Suppressor macrophage (primary cell): Measurements from ENCODE around the gene PMM1.

Experiments used
- DNase-seq, 4 experiments: peaks; one replicate each; pipeline ENCODE4 v3.0.0-alpha.2; 2020 to 2022

PMM1 gene

DNA sequence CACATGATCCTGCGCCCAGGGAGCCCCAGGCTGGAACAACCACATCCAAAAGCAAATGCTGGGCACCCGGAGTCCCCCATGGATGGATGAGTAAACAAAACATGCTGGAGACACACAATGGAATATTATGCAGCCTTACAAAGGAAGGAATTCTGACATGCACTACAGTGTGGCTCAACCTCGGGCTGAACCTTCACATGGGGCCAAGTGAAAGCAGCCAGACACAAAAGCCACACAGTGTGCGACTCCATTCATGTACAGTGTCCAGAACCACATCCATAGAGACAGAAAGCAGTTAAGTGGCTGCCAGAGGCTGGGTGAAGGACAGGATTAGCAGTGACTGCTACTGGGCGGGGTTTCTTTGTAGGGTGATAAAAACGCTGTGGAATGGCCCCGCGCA is 55.4 kb downstream of the PMM1 start:
- DNase-seq, result no peak

DNA sequence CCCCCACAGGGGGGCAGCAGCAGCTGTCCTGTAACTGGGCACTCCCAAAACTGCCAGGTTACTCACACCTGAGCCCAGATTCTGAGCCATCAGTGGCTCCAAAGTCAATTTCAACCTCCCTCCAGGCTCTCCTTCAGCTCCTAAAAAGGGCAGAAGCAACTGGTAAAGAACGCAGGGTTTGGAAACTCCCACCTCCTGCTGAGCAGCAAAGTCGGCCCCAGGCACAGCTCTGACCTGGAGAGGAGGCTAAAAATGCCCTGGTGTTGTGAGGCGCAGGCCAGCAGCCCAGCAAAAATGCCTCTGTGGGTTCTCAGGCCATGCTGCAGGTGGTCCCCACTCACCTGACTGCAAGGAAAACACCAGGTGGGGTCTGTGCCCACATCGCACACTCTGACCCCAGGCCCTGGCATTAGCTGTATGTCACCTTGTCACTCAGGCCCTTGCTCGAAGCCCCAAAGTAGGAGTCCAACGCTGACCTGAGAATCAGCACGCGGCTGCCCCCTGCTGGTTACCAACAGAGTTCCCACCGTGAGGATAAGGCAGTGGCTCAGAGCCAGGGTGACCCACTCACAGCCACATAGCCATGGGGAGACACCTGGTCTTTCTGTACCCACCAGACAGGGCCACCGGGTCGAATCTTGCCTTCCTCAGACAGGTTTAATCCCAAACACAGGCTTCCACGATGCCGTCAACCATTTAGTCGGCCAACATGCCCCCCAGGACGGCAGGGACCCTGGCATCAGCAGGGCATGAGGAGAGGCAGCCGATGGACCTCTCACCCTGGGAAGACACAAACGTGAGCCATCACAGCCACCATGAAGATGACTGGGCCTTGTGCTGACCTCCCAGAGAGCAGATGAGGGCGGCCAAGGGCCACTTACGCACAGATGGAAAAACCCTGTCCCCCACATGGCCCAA is 56.5 kb downstream of the PMM1 start:
- peak; percentile 75 to 88 (median 81) for DNase-seq

DNA sequence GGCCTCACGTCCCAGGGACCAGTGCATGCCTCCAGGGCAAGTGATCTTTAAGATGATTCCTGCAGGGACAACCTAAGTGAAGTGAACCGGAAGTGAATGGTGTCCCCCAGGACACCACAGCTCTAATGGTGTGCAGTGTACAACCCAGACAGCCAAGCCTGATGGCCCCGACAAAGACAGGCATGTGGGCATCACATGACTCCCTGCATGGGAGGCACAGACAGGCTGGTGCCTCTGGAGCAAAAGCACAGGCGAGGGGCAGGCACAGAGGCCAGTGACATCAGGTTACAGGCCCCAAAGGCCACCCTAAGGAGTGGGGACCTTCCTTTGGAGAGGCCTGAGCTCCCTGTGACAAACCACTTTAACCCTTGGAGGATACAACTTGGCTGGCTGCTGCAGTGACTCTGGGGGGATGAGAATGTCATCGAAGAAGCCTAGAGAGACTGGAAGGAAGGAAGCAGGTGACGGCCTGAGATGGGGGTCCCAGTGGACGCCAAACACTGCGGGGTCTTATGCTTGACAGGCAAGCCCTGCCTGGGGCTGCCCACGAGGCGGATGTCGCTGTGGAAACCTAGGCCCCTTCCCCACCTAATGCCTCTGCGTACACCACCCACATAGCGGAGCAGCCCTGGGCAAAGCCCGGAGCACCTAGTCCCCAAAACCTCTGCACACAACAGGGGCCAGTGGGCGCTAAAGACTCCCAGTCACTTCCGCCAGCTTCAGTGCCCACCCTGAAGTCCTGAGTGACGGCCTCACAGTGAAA is 57.7 kb downstream of the PMM1 start:
- DNase-seq, result no peak

DNA sequence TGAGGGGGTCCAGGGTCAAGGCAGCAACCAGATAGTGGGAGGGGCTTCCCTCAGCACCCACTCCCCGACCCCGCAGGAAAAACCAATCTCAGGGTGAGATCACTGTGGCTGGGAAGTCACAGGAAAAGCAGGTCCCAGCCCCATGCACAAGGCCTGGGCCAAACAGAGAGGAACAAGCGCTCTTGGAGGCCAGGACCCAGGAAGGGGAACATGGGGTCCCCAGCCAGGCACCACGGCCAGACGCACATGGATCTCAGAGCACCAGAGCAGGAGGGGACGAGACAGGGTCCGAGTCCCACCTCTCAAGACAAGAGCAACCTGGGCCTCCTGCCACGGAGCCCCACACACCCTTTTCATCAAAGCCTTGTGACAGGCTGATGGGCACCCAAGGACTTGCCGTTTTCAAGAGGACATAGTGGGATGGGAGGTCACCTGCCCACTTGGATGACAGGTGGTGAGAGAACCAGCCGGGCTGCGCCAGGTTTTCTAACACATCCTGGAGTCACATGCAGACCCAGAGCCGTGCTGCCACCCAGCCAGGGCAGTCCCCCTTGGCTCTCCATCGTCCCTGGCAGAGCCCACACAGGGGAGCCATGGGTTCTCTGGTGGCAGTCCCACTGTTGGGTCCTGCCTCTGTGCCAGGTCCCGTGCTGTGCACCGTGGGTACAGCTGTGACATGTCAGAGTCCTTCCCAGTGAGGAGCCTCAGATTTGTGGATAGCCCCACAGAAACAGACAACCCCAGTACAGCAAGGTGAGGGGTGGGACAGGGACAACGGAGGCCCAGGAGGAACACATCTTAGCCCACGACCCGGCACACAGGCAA is 58.5 kb downstream of the PMM1 start:
- no peak for DNase-seq

DNA sequence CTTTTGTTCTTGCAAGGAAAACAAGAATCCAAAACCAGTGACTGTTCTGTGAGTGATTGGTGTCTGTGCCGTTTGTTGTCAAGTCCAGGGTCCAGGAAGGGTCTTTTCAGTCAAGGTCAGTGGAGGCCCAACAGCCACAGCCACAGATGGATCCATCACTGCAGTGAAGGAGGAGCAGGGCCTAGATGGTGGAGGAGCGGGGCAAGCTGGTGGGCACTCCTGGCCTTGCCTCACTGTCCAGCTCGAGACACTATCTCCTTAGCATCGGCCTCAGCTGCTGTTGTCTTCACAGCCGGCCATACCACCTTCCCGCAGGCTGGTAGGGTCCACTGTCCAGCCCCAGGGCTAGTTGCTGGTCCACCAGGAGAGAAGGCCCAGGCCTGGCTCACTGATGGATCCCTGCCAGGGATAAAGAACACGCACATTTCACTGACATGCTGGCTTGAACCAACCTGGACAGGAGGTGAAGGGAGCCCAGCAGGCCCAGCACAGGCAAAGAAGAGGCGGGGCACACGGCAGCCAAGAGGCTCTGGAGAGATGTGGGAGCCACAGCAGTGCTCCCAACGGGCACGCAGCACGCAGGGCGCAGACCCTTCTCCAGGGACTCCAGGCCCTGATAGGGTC is 60.6 kb downstream of the PMM1 start:
- DNase-seq, result no peak

DNA sequence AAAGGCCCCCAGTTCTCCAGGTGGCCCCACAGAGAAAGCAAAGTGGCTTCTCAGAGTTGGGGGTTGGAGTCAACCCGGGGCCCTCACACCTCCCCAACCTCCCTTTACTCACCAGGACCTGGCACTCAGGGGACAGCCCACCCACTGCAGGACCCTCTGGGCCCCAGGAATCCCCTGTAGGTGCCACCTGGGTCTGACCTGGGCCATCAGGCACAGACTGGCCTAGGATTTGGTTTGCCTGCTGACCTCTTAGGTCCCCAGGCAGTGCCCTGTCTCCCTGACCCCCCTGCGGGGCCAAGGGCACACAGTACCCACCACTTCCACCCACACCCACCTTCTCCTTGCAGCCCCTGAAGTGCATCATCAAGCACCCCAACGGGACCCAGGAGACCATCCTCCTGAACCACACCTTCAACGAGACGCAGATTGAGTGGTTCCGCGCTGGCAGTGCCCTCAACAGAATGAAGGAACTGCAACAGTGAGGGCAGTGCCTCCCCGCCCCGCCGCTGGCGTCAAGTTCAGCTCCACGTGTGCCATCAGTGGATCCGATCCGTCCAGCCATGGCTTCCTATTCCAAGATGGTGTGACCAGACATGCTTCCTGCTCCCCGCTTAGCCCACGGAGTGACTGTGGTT is 61.4 kb downstream of the PMM1 start:
- DNase-seq, result no peak
